WTC11 (cell line): ENCODE data around the gene ARPC3. TPM values are rescaled to one million over a fixed set of nuclear protein-coding genes. Genes with fewer than 3 reads are reported as not detected.

ENCODE experiments used
- FOXJ3 ChIP-seq: sonication (generic); formaldehyde crosslinking; IDR thresholded peaks from 2 replicates; pipeline ENCODE4 v1.9.0; 2021; ENCODE audit warnings: missing genetic modification reagents, mild to moderate bottlenecking, borderline replicate concordance
- PRDM15 ChIP-seq: sonication (generic); formaldehyde crosslinking; IDR thresholded peaks from 2 replicates; pipeline ENCODE4 v1.8.0; 2022; ENCODE audit warnings: missing genetic modification reagents
- TEAD1 ChIP-seq: sonication (generic); formaldehyde crosslinking; IDR thresholded peaks from 2 replicates; pipeline ENCODE4 v1.8.0; 2022; ENCODE audit warnings: mild to moderate bottlenecking, missing genetic modification reagents
- ZBTB21 ChIP-seq: sonication (generic); formaldehyde crosslinking; IDR thresholded peaks from 2 replicates; pipeline ENCODE4 v1.8.1; 2023; ENCODE audit warnings: mild to moderate bottlenecking, missing genetic modification reagents, borderline replicate concordance
- ZNF532 ChIP-seq: fragments of 250-450 bp; sonication (Bioruptor Pico); IDR thresholded peaks from 2 replicates; pipeline ENCODE4 v1.9.0; 2021; ENCODE audit warnings: mild to moderate bottlenecking, borderline replicate concordance
- total RNA-seq: library from RNA; stranded (reverse); gene quantifications from 3 replicates; pipeline ENCODE4 v1.2.3, GENCODE V29; 2021
- TF ChIP-seq, protein P1 (sequence below): fragments of 250-450 bp; sonication (Bioruptor Pico); IDR thresholded peaks from 2 replicates; pipeline ENCODE4 v1.9.0; 2021; ENCODE audit warnings: mild to moderate bottlenecking

The ARPC3 gene
- total RNA-seq, 1 experiment from 2014 or later: 149 TPM

DNA sequence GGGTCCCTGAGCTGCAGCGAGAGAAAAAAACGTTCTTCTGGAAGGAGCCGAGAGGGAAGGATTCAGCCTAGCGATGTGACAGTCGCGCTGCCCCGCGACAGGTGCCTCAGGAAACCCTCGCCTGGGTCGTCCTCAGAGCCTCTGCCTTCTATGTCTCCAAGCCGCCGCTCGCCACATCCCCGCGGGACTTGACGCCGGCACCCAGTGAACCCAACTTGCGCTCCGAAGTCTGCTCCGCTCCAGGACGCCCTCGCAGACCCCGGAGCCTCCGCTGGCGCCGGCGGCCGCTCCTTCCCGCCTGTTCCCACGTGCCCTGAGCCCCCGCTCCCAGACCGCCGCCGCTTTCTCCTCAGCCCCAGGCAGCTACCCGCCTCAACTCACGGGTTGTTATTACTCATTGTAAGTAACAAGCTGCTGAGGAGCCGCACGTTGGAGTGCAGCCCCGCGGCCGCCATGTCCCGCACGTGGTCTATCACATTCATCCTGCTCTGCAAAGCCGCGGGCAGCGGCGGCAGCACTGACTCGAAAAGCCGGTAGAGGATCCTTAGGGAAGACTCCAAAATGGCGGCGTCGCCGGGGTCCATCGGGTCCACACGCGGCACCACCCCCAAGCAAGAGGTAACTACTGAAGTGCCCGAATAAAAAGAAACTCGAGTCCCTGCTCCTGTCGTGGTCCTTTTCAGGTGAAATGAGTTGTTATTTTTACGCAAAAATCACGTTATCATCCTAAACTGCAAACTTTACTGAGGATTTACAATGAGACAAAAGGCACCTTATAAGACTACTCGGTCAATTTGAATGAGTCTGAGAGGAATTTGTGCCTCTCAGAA is 46.8 kb downstream of the ARPC3 start, which contains the start of gene ANAPC7 (continued):
- TF ChIP-seq, protein P1, sequence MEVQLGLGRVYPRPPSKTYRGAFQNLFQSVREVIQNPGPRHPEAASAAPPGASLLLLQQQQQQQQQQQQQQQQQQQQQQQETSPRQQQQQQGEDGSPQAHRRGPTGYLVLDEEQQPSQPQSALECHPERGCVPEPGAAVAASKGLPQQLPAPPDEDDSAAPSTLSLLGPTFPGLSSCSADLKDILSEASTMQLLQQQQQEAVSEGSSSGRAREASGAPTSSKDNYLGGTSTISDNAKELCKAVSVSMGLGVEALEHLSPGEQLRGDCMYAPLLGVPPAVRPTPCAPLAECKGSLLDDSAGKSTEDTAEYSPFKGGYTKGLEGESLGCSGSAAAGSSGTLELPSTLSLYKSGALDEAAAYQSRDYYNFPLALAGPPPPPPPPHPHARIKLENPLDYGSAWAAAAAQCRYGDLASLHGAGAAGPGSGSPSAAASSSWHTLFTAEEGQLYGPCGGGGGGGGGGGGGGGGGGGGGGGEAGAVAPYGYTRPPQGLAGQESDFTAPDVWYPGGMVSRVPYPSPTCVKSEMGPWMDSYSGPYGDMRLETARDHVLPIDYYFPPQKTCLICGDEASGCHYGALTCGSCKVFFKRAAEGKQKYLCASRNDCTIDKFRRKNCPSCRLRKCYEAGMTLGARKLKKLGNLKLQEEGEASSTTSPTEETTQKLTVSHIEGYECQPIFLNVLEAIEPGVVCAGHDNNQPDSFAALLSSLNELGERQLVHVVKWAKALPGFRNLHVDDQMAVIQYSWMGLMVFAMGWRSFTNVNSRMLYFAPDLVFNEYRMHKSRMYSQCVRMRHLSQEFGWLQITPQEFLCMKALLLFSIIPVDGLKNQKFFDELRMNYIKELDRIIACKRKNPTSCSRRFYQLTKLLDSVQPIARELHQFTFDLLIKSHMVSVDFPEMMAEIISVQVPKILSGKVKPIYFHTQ (CRISPR knock-in tag): no peak
- TF ChIP-seq PRDM15 (CRISPR knock-in tag): 0 out of 2 replicates have a peak, but pooled peaks have one; percentile 14
- TF ChIP-seq TEAD1 (CRISPR knock-in tag): 0 out of 2 replicates have a peak, but pooled peaks have one; percentile 15
- no peak for TF ChIP-seq FOXJ3 (CRISPR knock-in tag)
- 0 out of 2 replicates have a peak, but pooled peaks have one; percentile 53 for TF ChIP-seq ZNF532 (CRISPR knock-in tag)
- TF ChIP-seq ZBTB21 (CRISPR knock-in tag): no peak

Other genes with a start within 250 kb of the ARPC3 start
- 216 to 239 TPM (median 216 TPM) in 3 replicates for gene ATP2A2, start 169.1 kb downstream of the ARPC3 start, total RNA-seq
- gene ANAPC7, start 46.6 kb downstream of the ARPC3 start, total RNA-seq: 82.8 to 93.4 TPM (median 87.0 TPM) in 3 replicates
- gene GPN3, start 17.9 kb upstream of the ARPC3 start, total RNA-seq: 46.4 to 53.0 TPM (median 51.2 TPM) in 3 replicates
- gene FAM216A, start 18.5 kb upstream of the ARPC3 start, total RNA-seq: 16.9 to 20.2 TPM (median 19.7 TPM) in 3 replicates
- 51.2 to 66.3 TPM (median 54.4 TPM) in 3 replicates for gene VPS29, start 51.8 kb upstream of the ARPC3 start, total RNA-seq
- gene RAD9B, start 52.0 kb upstream of the ARPC3 start, total RNA-seq: 0.09 to 0.32 TPM in 2 of 3 replicates, not detected in the other
- 14.2 to 15.6 TPM (median 14.9 TPM) in 3 replicates for gene PPTC7, start 133.0 kb upstream of the ARPC3 start, total RNA-seq
- gene TCTN1, start 163.8 kb upstream of the ARPC3 start, total RNA-seq: 10.3 to 15.9 TPM (median 13.9 TPM) in 3 replicates
- 5.7 to 8.4 TPM (median 7.9 TPM) in 3 replicates for gene HVCN1, start 238.8 kb upstream of the ARPC3 start, total RNA-seq